WTC11 (cell line): Measurements from ENCODE around the gene PXDC1. TPM values are rescaled to one million over a fixed set of nuclear protein-coding genes. Genes with fewer than 3 reads are reported as not detected.

Experiments used
- ATAC-seq: fragments of 200-7000 bp; cut with Tn5 transposase; 2 replicates; pipeline ENCODE4 v1.10.0; 2021; ENCODE audit warnings: mild to moderate bottlenecking, moderate library complexity
- CTCF ChIA-PET: fragments of 300-600 bp; sonication (Branson Sonifier 250); formaldehyde crosslinking; loops from one replicate; lab custom pipeline; 2021; ENCODE audit warnings: antibody characterized with exemption; lab: Charles Lee
- POLR2A ChIA-PET: fragments of 350-600 bp; sonication (Branson Sonifier 250); formaldehyde crosslinking; loops from one replicate; lab custom pipeline; 2021; ENCODE audit warnings: antibody characterized with exemption; lab: Charles Lee
- DNase-seq: peaks from one replicate; pipeline ENCODE4 v3.0.0; 2021; ENCODE audit warnings: low spot score
- H3K27ac Mint-ChIP-seq: 2 replicates; pipeline ENCODE4 v1.8.0; 2021; ENCODE audit warnings: mixed read lengths
- H3K27me3 Mint-ChIP-seq: 2 replicates; pipeline ENCODE4 v1.8.0; 2021; ENCODE audit warnings: low read depth, mild to moderate bottlenecking, moderate library complexity, mixed read lengths
- H3K36me3 Mint-ChIP-seq: 2 replicates; pipeline ENCODE4 v1.8.0; 2021; ENCODE audit warnings: mixed read lengths
- H3K4me1 Mint-ChIP-seq: 2 replicates; pipeline ENCODE4 v1.8.0; 2022; ENCODE audit warnings: mixed read lengths
- H3K4me3 Mint-ChIP-seq: 2 replicates; pipeline ENCODE4 v1.8.0; 2021; ENCODE audit warnings: mild to moderate bottlenecking, moderate library complexity, mixed read lengths
- H3K9me3 Mint-ChIP-seq: 2 replicates; pipeline ENCODE4 v1.8.0; 2021; ENCODE audit warnings: mixed read lengths
- ATF1 ChIP-seq: sonication (generic); formaldehyde crosslinking; IDR thresholded peaks from 2 replicates; pipeline ENCODE4 v1.8.1; 2023; ENCODE audit warnings: mild to moderate bottlenecking, moderate library complexity, missing genetic modification reagents
- CDX4 ChIP-seq: fragments of 250-450 bp; sonication (Bioruptor Pico); IDR thresholded peaks from 2 replicates; pipeline ENCODE4 v1.9.0; 2021; ENCODE audit warnings: moderate library complexity, mild to moderate bottlenecking, inconsistent platforms, borderline replicate concordance
- FOXJ3 ChIP-seq: sonication (generic); formaldehyde crosslinking; IDR thresholded peaks from 2 replicates; pipeline ENCODE4 v1.9.0; 2021; ENCODE audit warnings: missing genetic modification reagents, mild to moderate bottlenecking, borderline replicate concordance
- JUN ChIP-seq: sonication (generic); formaldehyde crosslinking; IDR thresholded peaks from 2 replicates; pipeline ENCODE4 v1.8.0; 2023; ENCODE audit warnings: mild to moderate bottlenecking, missing genetic modification reagents
- NFE2L1 ChIP-seq: sonication (generic); formaldehyde crosslinking; IDR thresholded peaks from 2 replicates; pipeline ENCODE4 v1.8.1; 2023; ENCODE audit warnings: missing genetic modification reagents
- OVOL2 ChIP-seq: fragments of 250-450 bp; sonication (Bioruptor Pico); IDR thresholded peaks from 2 replicates; pipeline ENCODE4 v1.9.0; 2021; ENCODE audit warnings: mild to moderate bottlenecking, borderline replicate concordance
- SMAD4 ChIP-seq: sonication (generic); formaldehyde crosslinking; IDR thresholded peaks from 2 replicates; pipeline ENCODE4 v1.8.0; 2022; ENCODE audit warnings: mild to moderate bottlenecking, missing genetic modification reagents
- SOX15 ChIP-seq: fragments of 250-450 bp; sonication (Bioruptor Pico); IDR thresholded peaks from 2 replicates; pipeline ENCODE4 v1.9.0; 2021; ENCODE audit warnings: mild to moderate bottlenecking
- TEAD1 ChIP-seq: sonication (generic); formaldehyde crosslinking; IDR thresholded peaks from 2 replicates; pipeline ENCODE4 v1.8.0; 2022; ENCODE audit warnings: mild to moderate bottlenecking, missing genetic modification reagents
- ZBTB21 ChIP-seq: sonication (generic); formaldehyde crosslinking; IDR thresholded peaks from 2 replicates; pipeline ENCODE4 v1.8.1; 2023; ENCODE audit warnings: mild to moderate bottlenecking, missing genetic modification reagents, borderline replicate concordance
- ZNF121 ChIP-seq: sonication (generic); formaldehyde crosslinking; IDR thresholded peaks from 2 replicates; pipeline ENCODE4 v1.8.0; 2023; ENCODE audit warnings: missing genetic modification reagents
- ZNF512 ChIP-seq: sonication (generic); formaldehyde crosslinking; IDR thresholded peaks from 2 replicates; pipeline ENCODE4 v1.8.1; 2022; ENCODE audit warnings: missing genetic modification reagents, borderline replicate concordance
- total RNA-seq: library from RNA; stranded (reverse); gene quantifications from 3 replicates; pipeline ENCODE4 v1.2.3, GENCODE V29; 2021
- TF ChIP-seq, protein P1 (sequence below): sonication (generic); formaldehyde crosslinking; IDR thresholded peaks from 2 replicates; pipeline ENCODE4 v1.8.1; 2023; ENCODE audit warnings: mild to moderate bottlenecking, missing genetic modification reagents, borderline replicate concordance
- TF ChIP-seq, protein P2 (sequence below): fragments of 250-450 bp; sonication (Bioruptor Pico); IDR thresholded peaks from 2 replicates; pipeline ENCODE4 v2.1.2; 2022; ENCODE audit warnings: mild to moderate bottlenecking, moderate library complexity
- TF ChIP-seq, protein P3 (sequence below): fragments of 250-450 bp; sonication (Bioruptor Pico); IDR thresholded peaks from 2 replicates; pipeline ENCODE4 v1.9.0; 2021; ENCODE audit warnings: mild to moderate bottlenecking, borderline replicate concordance
- TF ChIP-seq, protein P4 (sequence below): fragments of 250-450 bp; sonication (Bioruptor Pico); conservative IDR thresholded peaks from 2 replicates; pipeline ENCODE4 v1.9.0; 2021; ENCODE audit warnings: mild to moderate bottlenecking
- TF ChIP-seq, protein P5 (sequence below): sonication (generic); formaldehyde crosslinking; IDR thresholded peaks from 2 replicates; pipeline ENCODE4 v1.8.0; 2022; ENCODE audit warnings: mild to moderate bottlenecking, missing genetic modification reagents
- TF ChIP-seq, protein P6 (sequence below): sonication (generic); formaldehyde crosslinking; IDR thresholded peaks from 2 replicates; pipeline ENCODE4 v1.8.1; 2023; ENCODE audit warnings: mild to moderate bottlenecking, missing genetic modification reagents

Gene PXDC1
- total RNA-seq, 1 experiment from 2014 or later, result 3.3 TPM

DNA sequence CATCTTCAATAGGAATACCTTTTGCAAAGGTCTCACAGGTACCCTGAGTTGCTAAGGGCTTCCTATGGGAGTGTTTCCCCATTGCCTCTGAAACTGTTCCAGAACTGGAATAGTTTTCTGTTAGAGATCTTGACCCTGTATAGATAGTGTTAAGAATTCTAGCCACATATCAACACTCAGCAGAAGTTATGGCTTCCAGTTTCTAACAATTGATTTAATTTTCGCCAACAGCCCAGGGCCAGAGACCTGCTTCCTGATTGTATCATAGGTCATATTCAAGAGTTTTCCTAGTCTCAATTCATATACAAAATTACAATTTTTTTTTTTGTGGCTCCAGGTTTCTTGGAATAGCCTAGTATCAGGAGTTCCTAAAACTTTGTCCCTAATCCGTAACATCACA, 61.0 kb downstream of the PXDC1 start (continued):
- TF ChIP-seq, protein P1, sequence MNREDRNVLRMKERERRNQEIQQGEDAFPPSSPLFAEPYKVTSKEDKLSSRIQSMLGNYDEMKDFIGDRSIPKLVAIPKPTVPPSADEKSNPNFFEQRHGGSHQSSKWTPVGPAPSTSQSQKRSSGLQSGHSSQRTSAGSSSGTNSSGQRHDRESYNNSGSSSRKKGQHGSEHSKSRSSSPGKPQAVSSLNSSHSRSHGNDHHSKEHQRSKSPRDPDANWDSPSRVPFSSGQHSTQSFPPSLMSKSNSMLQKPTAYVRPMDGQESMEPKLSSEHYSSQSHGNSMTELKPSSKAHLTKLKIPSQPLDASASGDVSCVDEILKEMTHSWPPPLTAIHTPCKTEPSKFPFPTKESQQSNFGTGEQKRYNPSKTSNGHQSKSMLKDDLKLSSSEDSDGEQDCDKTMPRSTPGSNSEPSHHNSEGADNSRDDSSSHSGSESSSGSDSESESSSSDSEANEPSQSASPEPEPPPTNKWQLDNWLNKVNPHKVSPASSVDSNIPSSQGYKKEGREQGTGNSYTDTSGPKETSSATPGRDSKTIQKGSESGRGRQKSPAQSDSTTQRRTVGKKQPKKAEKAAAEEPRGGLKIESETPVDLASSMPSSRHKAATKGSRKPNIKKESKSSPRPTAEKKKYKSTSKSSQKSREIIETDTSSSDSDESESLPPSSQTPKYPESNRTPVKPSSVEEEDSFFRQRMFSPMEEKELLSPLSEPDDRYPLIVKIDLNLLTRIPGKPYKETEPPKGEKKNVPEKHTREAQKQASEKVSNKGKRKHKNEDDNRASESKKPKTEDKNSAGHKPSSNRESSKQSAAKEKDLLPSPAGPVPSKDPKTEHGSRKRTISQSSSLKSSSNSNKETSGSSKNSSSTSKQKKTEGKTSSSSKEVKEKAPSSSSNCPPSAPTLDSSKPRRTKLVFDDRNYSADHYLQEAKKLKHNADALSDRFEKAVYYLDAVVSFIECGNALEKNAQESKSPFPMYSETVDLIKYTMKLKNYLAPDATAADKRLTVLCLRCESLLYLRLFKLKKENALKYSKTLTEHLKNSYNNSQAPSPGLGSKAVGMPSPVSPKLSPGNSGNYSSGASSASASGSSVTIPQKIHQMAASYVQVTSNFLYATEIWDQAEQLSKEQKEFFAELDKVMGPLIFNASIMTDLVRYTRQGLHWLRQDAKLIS, result no peak
- TF ChIP-seq ZBTB21 (CRISPR knock-in tag) (no peak), OVOL2 (CRISPR knock-in tag) (no peak), JUN (no peak), TEAD1 (CRISPR knock-in tag) (no peak), ATF1 (CRISPR knock-in tag) (no peak), ZNF121 (CRISPR knock-in tag) (no peak), FOXJ3 (CRISPR knock-in tag) (no peak), CDX4 (CRISPR knock-in tag) (no peak)
- TF ChIP-seq, protein P2, sequence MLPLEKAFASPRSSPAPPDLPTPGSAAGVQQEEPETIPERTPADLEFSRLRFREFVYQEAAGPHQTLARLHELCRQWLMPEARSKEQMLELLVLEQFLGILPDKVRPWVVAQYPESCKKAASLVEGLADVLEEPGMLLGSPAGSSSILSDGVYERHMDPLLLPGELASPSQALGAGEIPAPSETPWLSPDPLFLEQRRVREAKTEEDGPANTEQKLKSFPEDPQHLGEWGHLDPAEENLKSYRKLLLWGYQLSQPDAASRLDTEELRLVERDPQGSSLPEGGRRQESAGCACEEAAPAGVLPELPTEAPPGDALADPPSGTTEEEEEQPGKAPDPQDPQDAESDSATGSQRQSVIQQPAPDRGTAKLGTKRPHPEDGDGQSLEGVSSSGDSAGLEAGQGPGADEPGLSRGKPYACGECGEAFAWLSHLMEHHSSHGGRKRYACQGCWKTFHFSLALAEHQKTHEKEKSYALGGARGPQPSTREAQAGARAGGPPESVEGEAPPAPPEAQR (CRISPR knock-in tag), result no peak
- TF ChIP-seq, protein P3, sequence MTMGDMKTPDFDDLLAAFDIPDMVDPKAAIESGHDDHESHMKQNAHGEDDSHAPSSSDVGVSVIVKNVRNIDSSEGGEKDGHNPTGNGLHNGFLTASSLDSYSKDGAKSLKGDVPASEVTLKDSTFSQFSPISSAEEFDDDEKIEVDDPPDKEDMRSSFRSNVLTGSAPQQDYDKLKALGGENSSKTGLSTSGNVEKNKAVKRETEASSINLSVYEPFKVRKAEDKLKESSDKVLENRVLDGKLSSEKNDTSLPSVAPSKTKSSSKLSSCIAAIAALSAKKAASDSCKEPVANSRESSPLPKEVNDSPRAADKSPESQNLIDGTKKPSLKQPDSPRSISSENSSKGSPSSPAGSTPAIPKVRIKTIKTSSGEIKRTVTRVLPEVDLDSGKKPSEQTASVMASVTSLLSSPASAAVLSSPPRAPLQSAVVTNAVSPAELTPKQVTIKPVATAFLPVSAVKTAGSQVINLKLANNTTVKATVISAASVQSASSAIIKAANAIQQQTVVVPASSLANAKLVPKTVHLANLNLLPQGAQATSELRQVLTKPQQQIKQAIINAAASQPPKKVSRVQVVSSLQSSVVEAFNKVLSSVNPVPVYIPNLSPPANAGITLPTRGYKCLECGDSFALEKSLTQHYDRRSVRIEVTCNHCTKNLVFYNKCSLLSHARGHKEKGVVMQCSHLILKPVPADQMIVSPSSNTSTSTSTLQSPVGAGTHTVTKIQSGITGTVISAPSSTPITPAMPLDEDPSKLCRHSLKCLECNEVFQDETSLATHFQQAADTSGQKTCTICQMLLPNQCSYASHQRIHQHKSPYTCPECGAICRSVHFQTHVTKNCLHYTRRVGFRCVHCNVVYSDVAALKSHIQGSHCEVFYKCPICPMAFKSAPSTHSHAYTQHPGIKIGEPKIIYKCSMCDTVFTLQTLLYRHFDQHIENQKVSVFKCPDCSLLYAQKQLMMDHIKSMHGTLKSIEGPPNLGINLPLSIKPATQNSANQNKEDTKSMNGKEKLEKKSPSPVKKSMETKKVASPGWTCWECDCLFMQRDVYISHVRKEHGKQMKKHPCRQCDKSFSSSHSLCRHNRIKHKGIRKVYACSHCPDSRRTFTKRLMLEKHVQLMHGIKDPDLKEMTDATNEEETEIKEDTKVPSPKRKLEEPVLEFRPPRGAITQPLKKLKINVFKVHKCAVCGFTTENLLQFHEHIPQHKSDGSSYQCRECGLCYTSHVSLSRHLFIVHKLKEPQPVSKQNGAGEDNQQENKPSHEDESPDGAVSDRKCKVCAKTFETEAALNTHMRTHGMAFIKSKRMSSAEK (CRISPR knock-in tag), result no peak

GRCh38 chr6:3687847-3688246, 63.7 kb downstream of the PXDC1 start:
- H3K4me1 Mint-ChIP-seq, result peaks cover 8% of the 10 kb centered on the region; the same call in 1 of the 2 replicates
- H3K4me3 Mint-ChIP-seq, result no peak overlapping the region
- POLR2A ChIA-PET, result no interaction called here
- H3K27me3 Mint-ChIP-seq, result peaks cover 4% of the 10 kb centered on the region
- ATAC-seq, result no peak
- no peaks in the 10 kb centered on the region for H3K36me3 Mint-ChIP-seq
- H3K27ac Mint-ChIP-seq, result no peak overlapping the region
- peaks cover 4% of the 10 kb centered on the region for H3K9me3 Mint-ChIP-seq
- CTCF ChIA-PET, result interaction anchor here (0.7 kb wide), 1 partner anchor 63 kb away, joined by 3 read pairs; no protein-coding TSS in a partner anchor
- no peak for DNase-seq
- no peak for TF ChIP-seq ZBTB21 (CRISPR knock-in tag)
- TF ChIP-seq NFE2L1 (CRISPR knock-in tag), result no peak
- no peak for TF ChIP-seq SMAD4 (CRISPR knock-in tag)
- TF ChIP-seq, protein P4, sequence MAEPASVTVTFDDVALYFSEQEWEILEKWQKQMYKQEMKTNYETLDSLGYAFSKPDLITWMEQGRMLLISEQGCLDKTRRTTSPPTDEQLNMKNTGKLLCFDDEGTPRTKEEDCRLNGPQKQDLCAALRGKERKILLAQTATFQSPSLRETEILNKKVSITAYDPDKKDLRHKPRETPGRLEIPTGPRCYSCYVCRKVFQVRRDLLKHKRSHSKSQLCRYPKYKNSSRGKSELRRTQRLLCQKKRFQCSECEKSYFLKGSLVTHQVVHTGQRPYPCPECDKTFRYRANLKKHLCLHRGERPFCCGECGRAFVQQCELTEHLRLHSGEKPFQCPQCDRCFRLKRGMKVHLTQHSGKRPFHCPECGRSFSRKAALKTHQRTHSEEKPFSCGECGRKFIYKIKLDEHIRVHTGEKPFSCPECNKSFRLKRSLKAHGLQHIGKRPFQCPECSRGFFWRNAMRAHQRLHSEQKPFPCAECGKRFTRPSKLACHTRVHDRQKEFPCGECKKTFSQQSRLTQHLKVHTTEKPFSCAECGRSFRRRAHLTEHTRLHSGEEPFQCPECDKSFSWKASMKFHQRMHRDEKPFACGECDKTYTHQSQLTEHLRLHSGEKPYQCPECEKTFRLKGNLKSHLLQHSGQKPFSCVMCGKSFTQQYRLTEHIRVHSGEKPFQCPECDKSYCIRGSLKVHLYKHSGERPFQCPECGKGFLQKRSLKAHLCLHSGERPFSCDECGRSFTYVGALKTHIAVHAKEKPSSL (CRISPR knock-in tag), result no peak
- TF ChIP-seq SOX15 (CRISPR knock-in tag), result no peak
- TF ChIP-seq ZNF512 (CRISPR knock-in tag), result no peak
- TF ChIP-seq, protein P5, sequence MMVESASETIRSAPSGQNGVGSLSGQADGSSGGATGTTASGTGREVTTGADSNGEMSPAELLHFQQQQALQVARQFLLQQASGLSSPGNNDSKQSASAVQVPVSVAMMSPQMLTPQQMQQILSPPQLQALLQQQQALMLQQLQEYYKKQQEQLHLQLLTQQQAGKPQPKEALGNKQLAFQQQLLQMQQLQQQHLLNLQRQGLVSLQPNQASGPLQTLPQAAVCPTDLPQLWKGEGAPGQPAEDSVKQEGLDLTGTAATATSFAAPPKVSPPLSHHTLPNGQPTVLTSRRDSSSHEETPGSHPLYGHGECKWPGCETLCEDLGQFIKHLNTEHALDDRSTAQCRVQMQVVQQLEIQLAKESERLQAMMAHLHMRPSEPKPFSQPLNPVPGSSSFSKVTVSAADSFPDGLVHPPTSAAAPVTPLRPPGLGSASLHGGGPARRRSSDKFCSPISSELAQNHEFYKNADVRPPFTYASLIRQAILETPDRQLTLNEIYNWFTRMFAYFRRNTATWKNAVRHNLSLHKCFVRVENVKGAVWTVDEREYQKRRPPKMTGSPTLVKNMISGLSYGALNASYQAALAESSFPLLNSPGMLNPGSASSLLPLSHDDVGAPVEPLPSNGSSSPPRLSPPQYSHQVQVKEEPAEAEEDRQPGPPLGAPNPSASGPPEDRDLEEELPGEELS (CRISPR knock-in tag), result no peak
- TF ChIP-seq, protein P6, sequence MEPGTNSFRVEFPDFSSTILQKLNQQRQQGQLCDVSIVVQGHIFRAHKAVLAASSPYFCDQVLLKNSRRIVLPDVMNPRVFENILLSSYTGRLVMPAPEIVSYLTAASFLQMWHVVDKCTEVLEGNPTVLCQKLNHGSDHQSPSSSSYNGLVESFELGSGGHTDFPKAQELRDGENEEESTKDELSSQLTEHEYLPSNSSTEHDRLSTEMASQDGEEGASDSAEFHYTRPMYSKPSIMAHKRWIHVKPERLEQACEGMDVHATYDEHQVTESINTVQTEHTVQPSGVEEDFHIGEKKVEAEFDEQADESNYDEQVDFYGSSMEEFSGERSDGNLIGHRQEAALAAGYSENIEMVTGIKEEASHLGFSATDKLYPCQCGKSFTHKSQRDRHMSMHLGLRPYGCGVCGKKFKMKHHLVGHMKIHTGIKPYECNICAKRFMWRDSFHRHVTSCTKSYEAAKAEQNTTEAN (CRISPR knock-in tag), result no peak
